IMR-90 (cell line): ENCODE data around the gene SCRN2. TPM values are rescaled to one million over a fixed set of nuclear protein-coding genes. Genes with fewer than 3 reads are reported as not detected.

Experiments used
- ATAC-seq: fragments of 200-7000 bp; cut with Tn5 transposase; 2 replicates; pipeline ENCODE4 v1.9.1; 2020; ENCODE audit warnings: low read depth, mild to moderate bottlenecking, moderate library complexity
- BruUV-seq: library from RNA; stranded (reverse); fragments of 400-500 nt; replicated peaks from 2 replicates; lab custom pipeline; 2021; lab: Mats Ljungman, UMichigan
- CTCF ChIA-PET: fragments of 300-600 bp; formaldehyde crosslinking; extraction: SDS; loops from one replicate; lab custom pipeline; 2021; ENCODE audit warnings: antibody characterized with exemption; lab: Yijun Ruan, JAX
- POLR2A ChIA-PET: fragments of 300-600 bp; sonication (Branson Sonifier 250); formaldehyde crosslinking; loops from one replicate; lab custom pipeline; 2022; ENCODE audit warnings: antibody characterized with exemption; ENCODE audit not compliant: unreplicated experiment; lab: Charles Lee
- DNase-seq: peaks from one replicate; pipeline ENCODE4 v3.0.0; 2013
- H2AFZ ChIP-seq: replicated peaks from 2 replicates; pipeline ENCODE3; 2013; ENCODE audit warnings: low read length, mild to moderate bottlenecking; ENCODE audit not compliant: poor library complexity
- H2AK5ac ChIP-seq: 2 replicates; pipeline ENCODE4 v1.6.1; 2013; ENCODE audit warnings: low read depth, low read length, inconsistent platforms
- H2AK9ac ChIP-seq: replicated peaks from 2 replicates; pipeline ENCODE3; 2013; ENCODE audit warnings: mild to moderate bottlenecking, low read depth, low read length, moderate library complexity; ENCODE audit not compliant: poor library complexity
- H2BK120ac ChIP-seq: 2 replicates; pipeline ENCODE4 v1.6.1; 2013; ENCODE audit warnings: low read depth, low read length, inconsistent platforms
- H2BK15ac ChIP-seq: 3 replicates; pipeline ENCODE4 v1.6.1; 2013; ENCODE audit warnings: low read depth, low read length, inconsistent platforms
- H2BK20ac ChIP-seq: 2 replicates; pipeline ENCODE4 v1.6.1; 2013; ENCODE audit warnings: low read depth, mild to moderate bottlenecking, inconsistent platforms, low read length, moderate library complexity
- H2BK5ac ChIP-seq: 2 replicates; pipeline ENCODE4 v1.6.1; 2013; ENCODE audit warnings: mild to moderate bottlenecking, low read depth, low read length, inconsistent platforms; ENCODE audit not compliant: poor library complexity, severe bottlenecking
- H3K14ac ChIP-seq: replicated peaks from 2 replicates; pipeline ENCODE4 v1.6.1; 2013; ENCODE audit warnings: low read depth, low read length, inconsistent platforms
- H3K18ac ChIP-seq: 2 replicates; pipeline ENCODE4 v1.6.1; 2013; ENCODE audit warnings: low read depth, low read length, control low read depth
- H3K23ac ChIP-seq: 2 replicates; pipeline ENCODE4 v1.6.1; 2013; ENCODE audit warnings: low read depth, low read length, inconsistent platforms
- H3K27ac ChIP-seq: 2 replicates; pipeline ENCODE4 v1.5.1; 2013; ENCODE audit warnings: mild to moderate bottlenecking, control low read depth, low read length; ENCODE audit not compliant: insufficient read depth
- H3K27me3 ChIP-seq: 2 replicates; pipeline ENCODE4 v1.6.1; 2013; ENCODE audit warnings: low read length; ENCODE audit not compliant: control insufficient read depth, insufficient read depth
- H3K36me3 ChIP-seq: 2 replicates; pipeline ENCODE4 v1.6.1; 2013; ENCODE audit warnings: low read length, mixed read lengths; ENCODE audit not compliant: control insufficient read depth, insufficient read depth
- H3K4ac ChIP-seq: 2 replicates; pipeline ENCODE4 v1.6.1; 2013; ENCODE audit warnings: low read depth, low read length, inconsistent platforms
- H3K4me1 ChIP-seq: 2 replicates; pipeline ENCODE4 v1.6.1; 2013; ENCODE audit warnings: low read length, mixed read lengths; ENCODE audit not compliant: control insufficient read depth, insufficient read depth
- H3K4me2 ChIP-seq: 2 replicates; pipeline ENCODE4 v1.6.1; 2013; ENCODE audit warnings: low read depth, mild to moderate bottlenecking, control low read depth, low read length, moderate library complexity
- H3K4me3 ChIP-seq: 2 replicates; pipeline ENCODE4 v1.5.1; 2013; ENCODE audit warnings: low read depth, mild to moderate bottlenecking, control low read depth, low read length, moderate library complexity; ENCODE audit not compliant: insufficient read depth
- H3K56ac ChIP-seq: 2 replicates; pipeline ENCODE4 v1.6.1; 2013; ENCODE audit warnings: low read length, inconsistent platforms; ENCODE audit not compliant: insufficient read depth; ENCODE audit errors: extremely low read depth
- H3K79me1 ChIP-seq, 2 experiments: 2 replicates each; pipeline ENCODE4 v1.6.1; 2013; ENCODE audit warnings: low read length in 2 of 2, inconsistent platforms in 1 of 2, low read depth in 1 of 2
- H3K9ac ChIP-seq: 2 replicates; pipeline ENCODE4 v1.6.1; 2013; ENCODE audit warnings: low read depth, low read length, control low read depth
- H3K9me1 ChIP-seq: 2 replicates; pipeline ENCODE4 v1.6.1; 2013; ENCODE audit warnings: low read length, inconsistent platforms; ENCODE audit not compliant: insufficient read depth
- H3K9me3 ChIP-seq: 2 replicates; pipeline ENCODE4 v1.6.1; 2013; ENCODE audit warnings: low read length; ENCODE audit not compliant: control insufficient read depth, insufficient read depth
- H4K20me1 ChIP-seq: 2 replicates; pipeline ENCODE4 v1.6.1; 2013; ENCODE audit warnings: low read length, inconsistent platforms; ENCODE audit not compliant: insufficient read depth
- H4K5ac ChIP-seq: 2 replicates; pipeline ENCODE4 v1.6.1; 2013; ENCODE audit warnings: mild to moderate bottlenecking, low read depth, low read length, control low read depth
- H4K8ac ChIP-seq, 2 experiments: 2 replicates each; pipeline ENCODE4 v1.6.1; 2013; ENCODE audit warnings: low read depth in 2 of 2, low read length in 2 of 2, control low read depth in 1 of 2, inconsistent platforms in 1 of 2
- H4K91ac ChIP-seq: 2 replicates; pipeline ENCODE4 v1.6.1; 2013; ENCODE audit warnings: low read depth, low read length, inconsistent platforms; ENCODE audit not compliant: insufficient read depth
- BHLHE40 ChIP-seq: fragments of 150-350 bp; IDR thresholded peaks from 2 replicates; pipeline ENCODE4 v1.6.1; 2016; ENCODE audit warnings: mild to moderate bottlenecking, low read depth, low read length
- CEBPB ChIP-seq: IDR thresholded peaks from 2 replicates; pipeline ENCODE4 v1.6.1; 2012; ENCODE audit warnings: low read depth, low read length, improper control_type of control experiment
- MXI1 ChIP-seq: IDR thresholded peaks from 2 replicates; pipeline ENCODE4 v1.6.1; 2012; ENCODE audit warnings: low read depth, mild to moderate bottlenecking, low read length, moderate library complexity, borderline replicate concordance
- NFE2L2 ChIP-seq: fragments of 150-350 bp; IDR thresholded peaks from 2 replicates; pipeline ENCODE4 v1.6.1; 2016; ENCODE audit warnings: low read depth, mild to moderate bottlenecking, low read length
- POLR2A ChIP-seq: IDR thresholded peaks from 2 replicates; pipeline ENCODE4 v1.6.1; 2012; ENCODE audit warnings: mild to moderate bottlenecking, low read depth, low read length
- RAD21 ChIP-seq: IDR thresholded peaks from 2 replicates; pipeline ENCODE4 v1.6.1; 2012; ENCODE audit warnings: low read length, improper control_type of control experiment
- RFX5 ChIP-seq: IDR thresholded peaks from 2 replicates; pipeline ENCODE4 v1.8.0; 2012; ENCODE audit warnings: low read depth, mild to moderate bottlenecking, low read length, moderate library complexity
- SMC3 ChIP-seq: fragments of 150-350 bp; IDR thresholded peaks from 2 replicates; pipeline ENCODE4 v1.6.1; 2016; ENCODE audit warnings: low read depth, mild to moderate bottlenecking, antibody characterized with exemption, low read length, moderate library complexity
- USF2 ChIP-seq: fragments of 150-350 bp; IDR thresholded peaks from 2 replicates; pipeline ENCODE4 v1.6.1; 2017; ENCODE audit warnings: mild to moderate bottlenecking, antibody characterized with exemption, low read length, low read depth
- WGBS, 2 experiments: methylation state at CpG; one replicate each; pipeline versions ENCODE4 v1.1.5 to v1.1.7; 2013; ENCODE audit warnings: missing lambda C conversion rate in 2 of 2; ENCODE audit not compliant: insufficient read length in 1 of 2; ENCODE audit errors: extremely low coverage in 2 of 2; 5-methylcytosine and 5-hydroxymethylcytosine counted together
- dilution Hi-C: fragments of 300-500 bp; cut with HindIII; formaldehyde crosslinking; loops from one replicate; pipeline ENCODE4 v1.14.3; 2018; ENCODE audit warnings: low sequenced_read_pairs; ENCODE audit not compliant: unreplicated experiment
- in situ Hi-C: fragments of 300-500 bp; cut with MboI; formaldehyde crosslinking; loops from 3 replicates; pipeline ENCODE4 v1.14.3; 2019; ENCODE audit warnings: low sequenced_read_pairs, inconsistent platforms, mixed read lengths
- intact Hi-C: fragments of 100-400 bp; cut with micrococcal nuclease; formaldehyde crosslinking; loops from 2 replicates; pipeline ENCODE4 v1.10.0; 2022
- polyA plus RNA-seq, 3 experiments: library from polyadenylated mRNA; depleted of rRNA; stranded (reverse); fragments of >200 nt; gene quantifications; 2 replicates each; pipeline ENCODE4 v1.2.3, GENCODE V29; 2012; ENCODE audit warnings: low replicate concordance in 1 of 3
- total RNA-seq: library from RNA; depleted of rRNA; stranded (reverse); fragments of >200 nt; gene quantifications from 2 replicates; pipeline ENCODE4 v1.2.3, GENCODE V29; 2012

Gene SCRN2
- total and polyA plus RNA-seq, 2 of the 4 experiments (the other 2 are of a cell fraction), result 17.2 to 31.0 TPM

- H3K4me2 ChIP-seq, result no peak overlapping the region
- no peak overlapping the region for H2AFZ ChIP-seq
- H3K9me3 ChIP-seq, result no peaks in the 10 kb centered on the region
- H4K5ac ChIP-seq, result no peak overlapping the region
- no peak overlapping the region for H3K9ac ChIP-seq
- no peak overlapping the region for H3K23ac ChIP-seq
- H2BK20ac ChIP-seq, result no peak overlapping the region
- in situ Hi-C loops, result no loop called here
- no peaks in the 10 kb centered on the region for H3K79me1 ChIP-seq
- H3K4me1 ChIP-seq, result no peaks in the 10 kb centered on the region
- no peak overlapping the region for H2BK120ac ChIP-seq
- intact Hi-C loops, result no loop called here
- no peak for TF ChIP-seq SMC3
- no peak for TF ChIP-seq MXI1
- TF ChIP-seq RFX5, result no peak
- TF ChIP-seq CEBPB, result no peak
- TF ChIP-seq USF2, result no peak
- TF ChIP-seq RAD21, result no peak
- no peak for TF ChIP-seq NFE2L2
- no peak for TF ChIP-seq BHLHE40
- TF ChIP-seq POLR2A, result no peak
- DNase-seq (no peak), ATAC-seq (no peak)
- H2BK15ac ChIP-seq, result no peak overlapping the region
- no peaks in the 10 kb centered on the region for H3K9me1 ChIP-seq
- no peak overlapping the region for H3K14ac ChIP-seq
- 77% methylated on average over 9 of the region's 12 CpGs; no CpG with 5 or more reads in 1 of the 2 experiments for WGBS, 2 experiments
- POLR2A ChIA-PET, result no interaction called here
- CTCF ChIA-PET, result interaction anchor here (0.6 to 0.9 kb wide), 2 partner anchors 48 to 103 kb away, joined by 3 to 4 read pairs; no protein-coding TSS in a partner anchor
- H4K8ac ChIP-seq, result no peak overlapping the region
- H3K4me3 ChIP-seq, result no peak overlapping the region
- no TSS peak for BruUV-seq
- no peak overlapping the region for H4K91ac ChIP-seq
- no peak overlapping the region for H3K27ac ChIP-seq
- no peak overlapping the region for H2BK5ac ChIP-seq
- peaks cover 36% of the 10 kb centered on the region for H3K27me3 ChIP-seq
- H2AK5ac ChIP-seq, result no peak overlapping the region
- dilution Hi-C loops, result no loop called here
- no peak overlapping the region for H2AK9ac ChIP-seq
- no peak overlapping the region for H3K18ac ChIP-seq
- H3K56ac ChIP-seq, result no peak overlapping the region
- no peak overlapping the region for H3K4ac ChIP-seq
- no peaks in the 10 kb centered on the region; the same call in 1 of the 2 replicates for H4K20me1 ChIP-seq
- H3K36me3 ChIP-seq, result no peaks in the 10 kb centered on the region
Observed at GRCh38 chr17:47800686-47801085, 40.4 kb downstream of the SCRN2 start.
